GM12878 (cell line): ENCODE results near the gene DDX39B. TPM values are rescaled to one million over a fixed set of nuclear protein-coding genes. Genes with fewer than 3 reads are reported as not detected.
A peak's percentile ranks its signal among the peaks of the same experiment; 100 is the strongest.

Experiments
- HDAC6 ChIP-seq: fragments of 200-600 bp; sonication (generic); IDR thresholded peaks from one replicate; pipeline ENCODE4 v1.8.0; 2017; ENCODE audit warnings: antibody characterized with exemption; ENCODE audit not compliant: unreplicated experiment
- PAX5 ChIP-seq: IDR thresholded peaks from 2 replicates; pipeline ENCODE4 v1.6.1; 2011; ENCODE audit warnings: low read depth, low read length, borderline replicate concordance
- RAD21 ChIP-seq: IDR thresholded peaks from 2 replicates; pipeline ENCODE4 v1.6.1; 2011; ENCODE audit warnings: mild to moderate bottlenecking, low read depth, low read length, moderate library complexity; ENCODE audit not compliant: insufficient read depth
- WRNIP1 ChIP-seq: IDR thresholded peaks from 2 replicates; pipeline ENCODE4 v1.6.1; 2011; ENCODE audit warnings: low read depth, low read length, improper control_type of control experiment, borderline replicate concordance
- polyA plus RNA-seq, 11 experiments: library from polyadenylated mRNA; depleted of rRNA in 4 of 11; unstranded in 6 of 11; stranded (reverse) in 5 of 11; fragments of >200 nt; fragmentation: Nextera tagmentation in 4 of 11; fragmentation: Illumina TruSeq in 1 of 11; extraction: Ambion mirVana in 4 of 11; extraction: Trizol in 1 of 11; gene quantifications; 1 replicate in 1 of 11; 2 replicates in 10 of 11; pipeline versions ENCODE4 v1.2.1 to v1.2.3, GENCODE V29; 2011 to 2016; ENCODE audit warnings: inconsistent platforms in 2 of 11, missing spikeins in 2 of 11, low read depth in 1 of 11
- total RNA-seq, 4 experiments: library from RNA; depleted of rRNA in 3 of 4; stranded (reverse); fragments of >200 nt in 3 of 4; fragmentation: Illumina TruSeq in 1 of 4; extraction: Trizol in 1 of 4; gene quantifications; 2 replicates each; pipeline versions ENCODE4 v1.2.1 to v1.2.3, GENCODE V29; 2013 to 2021
- TF ChIP-seq, protein P1 (sequence below): IDR thresholded peaks from 2 replicates; pipeline ENCODE4 v1.6.1; 2011; ENCODE audit warnings: mild to moderate bottlenecking, low read depth, low read length, moderate library complexity; ENCODE audit not compliant: insufficient replicate concordance
- TF ChIP-seq, protein P2 (sequence below): IDR thresholded peaks from 2 replicates; pipeline ENCODE4 v1.6.1; 2011; ENCODE audit warnings: low read depth, mild to moderate bottlenecking, low read length, moderate library complexity, borderline replicate concordance; ENCODE audit errors: extremely low read depth
- TF ChIP-seq, protein P3 (sequence below): fragments of 450-650 bp; IDR thresholded peaks from 2 replicates; pipeline ENCODE4 v1.6.1; 2016; ENCODE audit warnings: mild to moderate bottlenecking

DDX39B gene
- total and polyA plus RNA-seq, 10 of the 15 experiments (the other 5 are each of a cell fraction or from before 2014, with no cell fraction given) = 271 to 661 (median 330) TPM

DNA sequence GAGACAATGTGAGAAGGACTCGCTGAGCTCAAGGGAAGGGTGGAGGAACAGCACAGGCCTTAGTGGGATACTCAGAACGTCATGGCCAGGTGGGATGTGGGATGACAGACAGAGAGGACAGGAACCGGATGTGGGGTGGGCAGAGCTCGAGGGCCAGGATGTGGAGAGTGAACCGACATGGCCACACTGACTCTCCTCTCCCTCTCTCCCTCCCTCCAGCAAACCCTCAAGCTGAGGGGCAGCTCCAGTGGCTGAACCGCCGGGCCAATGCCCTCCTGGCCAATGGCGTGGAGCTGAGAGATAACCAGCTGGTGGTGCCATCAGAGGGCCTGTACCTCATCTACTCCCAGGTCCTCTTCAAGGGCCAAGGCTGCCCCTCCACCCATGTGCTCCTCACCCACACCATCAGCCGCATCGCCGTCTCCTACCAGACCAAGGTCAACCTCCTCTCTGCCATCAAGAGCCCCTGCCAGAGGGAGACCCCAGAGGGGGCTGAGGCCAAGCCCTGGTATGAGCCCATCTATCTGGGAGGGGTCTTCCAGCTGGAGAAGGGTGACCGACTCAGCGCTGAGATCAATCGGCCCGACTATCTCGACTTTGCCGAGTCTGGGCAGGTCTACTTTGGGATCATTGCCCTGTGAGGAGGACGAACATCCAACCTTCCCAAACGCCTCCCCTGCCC, 35.2 kb upstream of the DDX39B start (continued):
- TF ChIP-seq, protein P1, sequence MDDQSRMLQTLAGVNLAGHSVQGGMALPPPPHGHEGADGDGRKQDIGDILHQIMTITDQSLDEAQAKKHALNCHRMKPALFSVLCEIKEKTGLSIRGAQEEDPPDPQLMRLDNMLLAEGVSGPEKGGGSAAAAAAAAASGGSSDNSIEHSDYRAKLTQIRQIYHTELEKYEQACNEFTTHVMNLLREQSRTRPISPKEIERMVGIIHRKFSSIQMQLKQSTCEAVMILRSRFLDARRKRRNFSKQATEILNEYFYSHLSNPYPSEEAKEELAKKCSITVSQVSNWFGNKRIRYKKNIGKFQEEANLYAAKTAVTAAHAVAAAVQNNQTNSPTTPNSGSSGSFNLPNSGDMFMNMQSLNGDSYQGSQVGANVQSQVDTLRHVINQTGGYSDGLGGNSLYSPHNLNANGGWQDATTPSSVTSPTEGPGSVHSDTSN = peak; percentile 70
- TF ChIP-seq, protein P2, sequence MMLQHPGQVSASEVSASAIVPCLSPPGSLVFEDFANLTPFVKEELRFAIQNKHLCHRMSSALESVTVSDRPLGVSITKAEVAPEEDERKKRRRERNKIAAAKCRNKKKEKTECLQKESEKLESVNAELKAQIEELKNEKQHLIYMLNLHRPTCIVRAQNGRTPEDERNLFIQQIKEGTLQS = no peak
- TF ChIP-seq RAD21 = no peak
- TF ChIP-seq HDAC6 = no peak
- no peak for TF ChIP-seq WRNIP1
- TF ChIP-seq PAX5 = 0 out of 2 replicates have a peak, but pooled peaks have one; percentile 12
- TF ChIP-seq, protein P3, sequence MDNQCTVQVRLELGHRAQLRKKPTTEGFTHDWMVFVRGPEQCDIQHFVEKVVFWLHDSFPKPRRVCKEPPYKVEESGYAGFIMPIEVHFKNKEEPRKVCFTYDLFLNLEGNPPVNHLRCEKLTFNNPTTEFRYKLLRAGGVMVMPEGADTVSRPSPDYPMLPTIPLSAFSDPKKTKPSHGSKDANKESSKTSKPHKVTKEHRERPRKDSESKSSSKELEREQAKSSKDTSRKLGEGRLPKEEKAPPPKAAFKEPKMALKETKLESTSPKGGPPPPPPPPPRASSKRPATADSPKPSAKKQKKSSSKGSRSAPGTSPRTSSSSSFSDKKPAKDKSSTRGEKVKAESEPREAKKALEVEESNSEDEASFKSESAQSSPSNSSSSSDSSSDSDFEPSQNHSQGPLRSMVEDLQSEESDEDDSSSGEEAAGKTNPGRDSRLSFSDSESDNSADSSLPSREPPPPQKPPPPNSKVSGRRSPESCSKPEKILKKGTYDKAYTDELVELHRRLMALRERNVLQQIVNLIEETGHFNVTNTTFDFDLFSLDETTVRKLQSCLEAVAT = no peak
